GM19099 (cell line): ENCODE results near the gene TMEM19.

ENCODE experiments used
- POLR2A ChIP-seq: IDR thresholded peaks from 3 replicates; pipeline ENCODE4 v1.6.1; 2011; ENCODE audit warnings: low read depth; ENCODE audit not compliant: insufficient read length; ENCODE audit errors: extremely low read depth

Gene TMEM19

GRCh38 chr12:71661977-71662530 is 23.8 kb upstream of the TMEM19 start:
- no peak for TF ChIP-seq POLR2A

GRCh38 chr12:71662849-71663560 is 22.9 kb upstream of the TMEM19 start:
- peak; percentile 51 for TF ChIP-seq POLR2A

GRCh38 chr12:71663561-71664410 is 22.1 kb upstream of the TMEM19 start, which contains the start of the genes THAP2 and ZFC3H1:
Gene THAP2 (plus strand): TSS chr12:71664301. CDS start chr12:71664510, 209 bp downstream.
Gene ZFC3H1 (minus strand): TSS chr12:71663848. CDS start chr12:71663610, 238 bp downstream.
- peak; percentile 89 for TF ChIP-seq POLR2A

GRCh38 chr12:71664411-71665089 is 21.3 kb upstream of the TMEM19 start:
- no peak for TF ChIP-seq POLR2A

GRCh38 chr12:71665090-71665463 is 20.8 kb upstream of the TMEM19 start:
- TF ChIP-seq POLR2A = no peak

- TF ChIP-seq POLR2A = no peak
Measured at GRCh38 chr12:71666259-71666658, 19.6 kb upstream of the TMEM19 start.

GRCh38 chr12:71671311-71671710 is 14.6 kb upstream of the TMEM19 start:
- no peak for TF ChIP-seq POLR2A

GRCh38 chr12:71671816-71672215 is 14.1 kb upstream of the TMEM19 start:
- TF ChIP-seq POLR2A = no peak

- no peak for TF ChIP-seq POLR2A
Measured at GRCh38 chr12:71682466-71682865, 3.4 kb upstream of the TMEM19 start.

GRCh38 chr12:71683633-71684032 is 2.2 kb upstream of the TMEM19 start:
- TF ChIP-seq POLR2A = no peak

GRCh38 chr12:71684081-71684480 is 1.8 kb upstream of the TMEM19 start:
- no peak for TF ChIP-seq POLR2A

GRCh38 chr12:71685312-71685906 is 473 bp upstream of the TMEM19 start:
- TF ChIP-seq POLR2A = no peak

- TF ChIP-seq POLR2A = no peak
Measured at GRCh38 chr12:71686658-71687025, 760 bp downstream of the TMEM19 start.

- no peak for TF ChIP-seq POLR2A
Measured at GRCh38 chr12:71688961-71689570, 3.2 kb downstream of the TMEM19 start.
